Measurements from ENCODE around the gene MPEG1.

DNA sequence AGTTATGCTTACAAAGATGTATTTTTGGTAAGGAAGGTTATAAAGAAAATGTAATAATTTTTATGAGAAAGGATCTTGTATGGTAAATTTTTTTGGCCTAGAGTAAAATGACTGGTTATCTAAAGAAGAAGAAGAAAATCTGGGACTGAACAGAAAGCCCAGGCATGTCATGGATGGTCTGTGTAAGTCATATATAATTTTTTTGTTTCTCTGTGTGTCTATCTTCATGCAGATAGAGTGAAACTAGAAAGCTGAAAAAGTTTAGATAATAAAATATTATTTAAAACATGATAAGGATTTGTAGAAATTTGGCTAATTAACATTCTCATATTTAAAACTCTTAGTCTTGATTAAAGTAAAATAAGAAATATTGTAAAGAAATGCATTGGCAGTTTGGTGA is 27.6 kb upstream of the MPEG1 start:
- TF ChIP-seq, protein P1, sequence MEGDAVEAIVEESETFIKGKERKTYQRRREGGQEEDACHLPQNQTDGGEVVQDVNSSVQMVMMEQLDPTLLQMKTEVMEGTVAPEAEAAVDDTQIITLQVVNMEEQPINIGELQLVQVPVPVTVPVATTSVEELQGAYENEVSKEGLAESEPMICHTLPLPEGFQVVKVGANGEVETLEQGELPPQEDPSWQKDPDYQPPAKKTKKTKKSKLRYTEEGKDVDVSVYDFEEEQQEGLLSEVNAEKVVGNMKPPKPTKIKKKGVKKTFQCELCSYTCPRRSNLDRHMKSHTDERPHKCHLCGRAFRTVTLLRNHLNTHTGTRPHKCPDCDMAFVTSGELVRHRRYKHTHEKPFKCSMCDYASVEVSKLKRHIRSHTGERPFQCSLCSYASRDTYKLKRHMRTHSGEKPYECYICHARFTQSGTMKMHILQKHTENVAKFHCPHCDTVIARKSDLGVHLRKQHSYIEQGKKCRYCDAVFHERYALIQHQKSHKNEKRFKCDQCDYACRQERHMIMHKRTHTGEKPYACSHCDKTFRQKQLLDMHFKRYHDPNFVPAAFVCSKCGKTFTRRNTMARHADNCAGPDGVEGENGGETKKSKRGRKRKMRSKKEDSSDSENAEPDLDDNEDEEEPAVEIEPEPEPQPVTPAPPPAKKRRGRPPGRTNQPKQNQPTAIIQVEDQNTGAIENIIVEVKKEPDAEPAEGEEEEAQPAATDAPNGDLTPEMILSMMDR (IDR thresholded peaks at IDR 0.05) = no peak
- TF ChIP-seq, protein P2, sequence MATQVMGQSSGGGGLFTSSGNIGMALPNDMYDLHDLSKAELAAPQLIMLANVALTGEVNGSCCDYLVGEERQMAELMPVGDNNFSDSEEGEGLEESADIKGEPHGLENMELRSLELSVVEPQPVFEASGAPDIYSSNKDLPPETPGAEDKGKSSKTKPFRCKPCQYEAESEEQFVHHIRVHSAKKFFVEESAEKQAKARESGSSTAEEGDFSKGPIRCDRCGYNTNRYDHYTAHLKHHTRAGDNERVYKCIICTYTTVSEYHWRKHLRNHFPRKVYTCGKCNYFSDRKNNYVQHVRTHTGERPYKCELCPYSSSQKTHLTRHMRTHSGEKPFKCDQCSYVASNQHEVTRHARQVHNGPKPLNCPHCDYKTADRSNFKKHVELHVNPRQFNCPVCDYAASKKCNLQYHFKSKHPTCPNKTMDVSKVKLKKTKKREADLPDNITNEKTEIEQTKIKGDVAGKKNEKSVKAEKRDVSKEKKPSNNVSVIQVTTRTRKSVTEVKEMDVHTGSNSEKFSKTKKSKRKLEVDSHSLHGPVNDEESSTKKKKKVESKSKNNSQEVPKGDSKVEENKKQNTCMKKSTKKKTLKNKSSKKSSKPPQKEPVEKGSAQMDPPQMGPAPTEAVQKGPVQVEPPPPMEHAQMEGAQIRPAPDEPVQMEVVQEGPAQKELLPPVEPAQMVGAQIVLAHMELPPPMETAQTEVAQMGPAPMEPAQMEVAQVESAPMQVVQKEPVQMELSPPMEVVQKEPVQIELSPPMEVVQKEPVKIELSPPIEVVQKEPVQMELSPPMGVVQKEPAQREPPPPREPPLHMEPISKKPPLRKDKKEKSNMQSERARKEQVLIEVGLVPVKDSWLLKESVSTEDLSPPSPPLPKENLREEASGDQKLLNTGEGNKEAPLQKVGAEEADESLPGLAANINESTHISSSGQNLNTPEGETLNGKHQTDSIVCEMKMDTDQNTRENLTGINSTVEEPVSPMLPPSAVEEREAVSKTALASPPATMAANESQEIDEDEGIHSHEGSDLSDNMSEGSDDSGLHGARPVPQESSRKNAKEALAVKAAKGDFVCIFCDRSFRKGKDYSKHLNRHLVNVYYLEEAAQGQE (IDR thresholded peaks at IDR 0.05; ENCODE audit: insufficient read depth in 1 of 2, low read depth in 2 of 2, low read length in 1 of 2) = no peak
- TF ChIP-seq POLR2AphosphoS5 (IDR thresholded peaks at IDR 0.05; ENCODE audit: low read depth, low read length) = no peak

Measured in Panc1 (cell line).